Erythroblast (primary cell): ENCODE data around the gene IL23R.

ENCODE experiments used
- GATA1 ChIP-seq: IDR thresholded peaks from 2 replicates; pipeline ENCODE4 v1.6.1; 2011; ENCODE audit warnings: low read depth, mild to moderate bottlenecking, control low read depth, low read length, moderate library complexity
- POLR2A ChIP-seq: IDR thresholded peaks from 2 replicates; pipeline ENCODE4 v1.6.1; 2011; ENCODE audit warnings: mild to moderate bottlenecking, low read length

- TF ChIP-seq POLR2A (no peak), GATA1 (no peak)
These were observed 3.2 kb downstream of the IL23R start for GRCh38 chr1:67169496-67169895.
